Inferior parietal cortex (tissue), 1 donor: ENCODE measurements around the gene SSC4D.
"Not testable (repeated sequence)": the region's sequence is repeated elsewhere in the genome, so short reads cannot be mapped to it uniquely, and the experiment has no call there.

ENCODE experiments used
- DNase-seq: peaks from one replicate; pipeline ENCODE4 v3.0.0-alpha.2; 2016; ENCODE audit errors: extremely low spot score

Gene SSC4D

DNA sequence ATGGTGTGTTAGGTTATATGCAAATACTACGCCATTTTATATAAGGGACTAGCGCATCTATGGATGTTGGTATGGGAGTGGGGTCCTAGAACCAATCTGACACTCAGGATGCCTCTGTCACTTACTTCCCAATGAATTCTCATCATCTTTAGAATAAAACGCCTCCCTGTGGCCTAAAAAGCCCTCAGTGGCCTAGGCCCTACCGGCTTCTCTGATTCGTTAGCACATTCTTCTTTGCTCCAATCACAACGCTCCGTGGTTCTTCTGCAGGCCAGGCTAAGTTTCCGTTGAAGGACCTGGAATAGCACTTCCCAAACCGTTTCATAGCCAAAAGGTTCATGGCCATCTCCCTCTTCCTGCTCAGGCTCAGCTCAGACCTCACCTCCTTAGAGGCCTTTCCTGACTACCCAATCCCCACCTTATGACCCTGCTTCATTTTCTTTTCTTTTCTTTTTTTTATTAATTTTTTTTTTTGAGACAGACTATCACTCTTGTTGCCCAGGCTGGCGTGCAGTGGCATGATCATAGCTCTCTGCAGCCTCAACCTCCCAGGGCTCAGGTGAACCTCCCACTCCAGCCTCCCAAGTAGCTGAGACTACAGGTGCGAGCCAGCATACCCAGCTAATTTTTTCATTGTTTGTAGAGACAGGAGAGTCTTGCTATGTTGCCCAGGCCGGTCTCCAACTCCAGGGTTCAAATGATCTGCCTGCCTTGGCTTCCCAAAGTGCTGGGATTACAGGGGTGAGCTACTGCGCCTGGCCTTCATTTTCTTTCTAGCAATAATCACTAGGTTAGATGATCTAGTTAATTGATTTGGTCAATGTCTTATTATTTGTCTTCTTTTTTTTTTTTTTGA is 26.2 kb downstream of the SSC4D start:
- DNase-seq: no peak

DNA sequence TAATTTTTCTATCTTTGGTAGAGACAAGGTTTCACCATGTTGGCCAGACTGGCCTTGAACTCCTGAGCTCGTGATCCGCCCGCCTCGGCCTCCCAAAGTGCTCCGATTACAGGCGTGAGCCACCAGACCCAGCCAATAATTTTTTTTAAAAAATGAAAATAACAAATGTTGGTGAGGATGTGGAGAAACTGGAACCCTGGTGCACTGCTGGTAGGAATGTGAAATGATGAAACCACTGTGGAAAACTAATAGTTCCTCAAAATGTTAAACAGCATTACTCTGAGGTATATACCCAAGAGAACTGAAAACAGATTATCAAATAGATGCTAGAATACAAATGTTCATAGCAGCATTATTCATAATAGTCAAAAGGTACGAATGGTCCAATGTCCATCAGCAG is 27.7 kb downstream of the SSC4D start:
- DNase-seq: no peak

DNA sequence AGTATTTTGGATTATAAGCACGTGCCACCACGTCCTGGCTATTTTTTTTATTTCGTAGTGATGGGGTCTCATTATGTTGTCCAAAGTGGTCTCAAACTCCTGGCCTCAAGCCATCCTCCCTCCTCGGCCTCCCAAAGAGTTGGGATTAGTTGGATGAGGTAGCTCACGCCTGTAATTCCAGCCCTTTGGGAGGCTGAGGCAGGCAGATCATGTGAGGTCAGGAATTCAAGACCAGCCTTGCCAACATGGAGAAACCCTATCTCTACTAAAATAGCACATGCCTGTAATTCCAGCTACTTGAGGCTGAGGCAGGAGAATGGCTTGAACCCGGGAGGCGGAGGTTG is 28.9 kb downstream of the SSC4D start:
- DNase-seq: no peak

DNA sequence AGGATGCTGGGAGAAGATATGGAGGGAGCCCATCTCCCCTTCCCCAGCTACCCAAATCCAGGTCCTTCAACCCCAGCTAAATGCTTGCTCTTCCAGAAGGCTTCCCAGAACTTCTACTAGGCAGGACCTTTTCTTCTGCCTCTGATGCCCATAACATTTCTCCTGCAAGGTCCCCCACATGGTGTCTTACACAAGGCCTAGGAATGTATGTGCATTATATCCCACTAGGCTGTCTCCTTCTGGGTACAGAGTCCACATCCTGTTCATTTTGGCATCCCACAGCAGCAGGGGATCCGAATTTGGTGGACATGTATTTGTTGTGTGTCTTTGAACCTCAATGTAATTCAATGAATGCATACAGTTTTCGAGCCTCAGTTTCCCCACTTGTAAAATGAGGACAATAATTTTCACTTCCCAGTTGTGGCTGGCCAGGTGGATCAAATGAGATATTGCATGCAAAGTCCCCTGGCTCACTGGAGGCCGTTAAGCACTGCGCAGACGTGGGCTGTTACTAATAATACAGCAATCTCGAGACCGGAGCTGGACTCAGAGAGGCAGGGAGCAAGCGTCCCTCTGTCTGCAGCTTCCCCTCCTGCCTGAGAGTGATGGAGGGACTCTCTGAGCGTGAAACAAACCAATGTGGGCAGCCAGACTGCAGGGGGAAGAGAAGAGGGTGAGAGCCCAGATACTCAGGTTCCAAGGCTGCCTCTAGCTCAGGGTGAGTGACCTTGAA is 32.1 kb downstream of the SSC4D start:
- DNase-seq: no peak

DNA sequence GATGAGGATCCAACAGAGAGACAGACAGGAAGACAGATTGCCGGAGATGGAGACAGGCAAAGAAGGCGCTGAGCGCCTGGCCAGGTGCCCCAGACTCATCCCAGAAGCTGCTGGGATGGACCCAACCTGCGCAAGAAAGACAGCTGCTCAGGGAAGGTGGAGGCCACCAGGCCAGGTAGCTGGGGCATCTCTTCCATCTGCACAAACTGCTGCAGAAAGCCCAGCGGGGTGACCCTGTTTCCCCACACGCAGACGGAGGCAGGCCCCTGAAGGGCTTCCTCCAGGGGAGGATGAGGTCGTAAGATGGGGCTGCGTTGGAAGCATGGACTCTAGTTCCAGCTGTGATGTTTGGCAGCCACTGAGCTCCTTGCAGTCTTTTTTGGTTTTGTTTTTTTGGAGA is 34.2 kb downstream of the SSC4D start:
- no peak for DNase-seq

DNA sequence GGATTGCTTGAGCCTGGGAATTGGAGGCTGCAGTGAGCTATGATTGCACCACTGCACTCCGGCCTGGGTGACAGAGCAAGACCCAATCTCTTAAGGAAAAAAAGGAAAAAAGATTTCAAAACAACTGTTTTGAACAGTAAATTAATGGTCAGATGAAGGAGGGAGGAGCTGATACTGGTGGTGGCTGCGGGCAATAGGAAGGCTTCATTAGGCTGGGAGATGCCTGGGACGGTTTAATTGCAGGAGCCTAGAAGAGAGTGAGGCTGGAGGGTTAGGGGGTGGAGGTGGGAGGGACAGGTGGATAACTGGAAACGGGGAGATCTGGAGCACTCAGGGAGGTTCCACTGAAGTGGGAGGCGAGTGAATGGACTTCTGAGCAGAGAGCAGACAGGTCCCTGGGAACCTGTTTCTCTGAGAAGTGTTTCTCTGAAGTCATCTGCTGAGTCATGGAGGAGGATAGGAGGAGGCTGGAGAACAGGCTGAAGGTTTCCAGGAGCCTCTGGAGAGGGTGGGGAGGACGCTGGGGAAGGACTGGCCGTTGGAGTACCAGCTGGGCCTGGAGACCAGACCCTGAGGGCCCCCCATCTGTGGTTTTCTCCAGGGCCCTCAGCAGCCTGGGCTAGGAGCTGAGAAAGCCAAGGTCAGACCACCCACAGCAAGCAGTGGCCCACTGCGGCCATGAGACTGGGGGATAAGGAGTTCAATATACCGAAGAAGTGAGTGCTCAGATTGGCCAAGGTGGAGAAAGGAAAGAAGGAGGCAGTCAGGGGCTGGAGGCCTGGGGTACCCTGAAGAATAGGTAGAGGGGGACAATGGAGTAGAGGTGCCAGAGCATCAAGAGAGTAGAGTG is 36.3 kb downstream of the SSC4D start:
- DNase-seq: no peak

DNA sequence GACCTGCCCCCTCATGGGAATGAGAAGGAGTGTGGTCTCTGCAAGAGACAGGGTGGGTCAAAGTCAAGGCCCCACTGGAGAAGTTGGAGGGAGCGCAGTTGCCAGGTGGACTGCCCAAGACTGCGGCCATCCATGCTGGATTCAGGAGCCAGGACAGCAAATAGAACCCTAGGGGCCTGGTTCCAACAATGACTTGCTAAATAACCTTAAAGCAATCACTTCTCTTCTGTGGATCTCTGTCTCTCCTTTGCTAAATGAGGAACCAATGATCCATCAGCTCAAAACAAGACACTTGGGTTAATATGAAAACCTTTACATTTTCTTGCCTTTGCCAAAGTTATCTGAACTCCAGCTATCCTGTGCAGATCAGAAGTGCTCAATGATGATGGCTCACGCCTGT is 38.1 kb downstream of the SSC4D start:
- DNase-seq: no peak

DNA sequence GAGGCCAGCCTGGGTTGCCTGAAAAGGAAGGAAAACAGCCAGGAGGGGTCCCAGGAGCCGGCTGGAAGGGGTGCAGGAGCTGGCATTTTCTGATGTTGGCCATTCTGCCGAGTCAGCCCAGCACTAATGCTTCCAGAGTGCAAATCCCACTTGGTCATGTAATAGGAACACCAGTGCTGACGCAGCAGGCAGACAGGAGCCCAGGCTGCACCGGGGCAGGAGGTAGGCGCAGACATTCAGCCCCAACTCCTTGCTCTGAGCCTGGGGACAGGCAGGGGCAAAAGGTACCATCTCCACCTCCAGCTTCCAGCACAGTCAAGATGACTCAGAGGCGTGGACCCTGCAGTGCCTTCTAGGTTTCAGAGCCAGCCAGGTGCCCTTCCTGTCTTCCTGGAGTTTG is 40.5 kb downstream of the SSC4D start:
- DNase-seq: no peak

DNA sequence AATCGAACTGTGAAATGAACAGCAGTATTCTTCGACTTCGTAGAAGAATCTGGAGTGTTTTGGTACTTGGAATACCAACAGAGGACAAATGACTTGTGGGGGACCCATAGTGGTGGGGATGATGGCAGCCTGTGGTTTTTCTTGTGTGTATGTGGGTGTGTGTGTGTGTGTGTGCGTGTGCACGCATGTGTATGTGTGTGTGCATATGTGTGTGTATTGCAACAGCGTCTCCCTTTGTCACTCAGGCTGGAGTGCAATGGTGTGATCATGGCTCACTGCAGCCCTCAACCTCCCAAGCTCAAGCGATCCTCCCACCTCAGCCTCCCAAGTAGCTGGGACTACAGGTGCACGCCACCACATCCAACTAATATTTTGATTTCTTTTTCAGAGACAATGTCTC is 41.3 kb downstream of the SSC4D start:
- DNase-seq: no peak

DNA sequence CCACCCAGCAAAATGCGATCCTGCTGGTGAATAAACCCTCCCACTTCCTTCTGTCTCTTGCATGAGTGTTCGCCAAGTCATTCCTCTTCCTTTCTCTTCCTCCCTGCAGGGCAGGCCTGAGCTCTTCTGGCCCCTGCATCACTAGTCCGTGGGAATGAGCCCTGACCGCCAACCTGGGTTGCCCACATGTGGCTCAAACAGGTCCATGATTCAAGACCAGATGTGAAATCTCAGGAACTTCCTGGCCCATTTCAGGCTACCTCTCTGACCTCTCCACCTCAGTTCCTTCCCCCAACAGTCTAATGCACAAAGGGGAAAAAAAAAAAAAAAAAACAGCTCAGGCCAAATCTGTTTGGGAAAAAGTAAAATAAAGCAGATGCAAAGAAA is 45.3 kb downstream of the SSC4D start:
- DNase-seq: no peak

DNA sequence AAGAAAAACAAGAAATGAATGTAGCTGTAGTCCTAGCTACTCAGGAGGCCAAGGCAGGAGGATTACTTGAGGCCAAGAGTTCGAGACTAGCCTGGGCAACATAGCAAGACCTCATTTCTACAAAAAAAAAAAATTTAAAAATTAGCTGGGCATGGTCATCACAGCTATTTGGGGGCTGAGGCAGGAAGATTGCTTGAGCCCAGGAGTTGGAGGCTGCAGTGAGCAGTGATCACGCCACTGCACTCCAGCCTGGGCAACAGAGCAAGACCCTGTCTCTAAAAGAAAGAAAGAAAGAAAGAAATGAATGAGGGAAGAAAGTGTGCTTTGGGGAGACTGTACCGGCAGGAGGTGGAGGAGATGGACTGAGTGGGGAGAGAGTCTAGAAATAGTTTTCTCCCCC is 45.7 kb downstream of the SSC4D start:
- not testable (repeated sequence) for DNase-seq

DNA sequence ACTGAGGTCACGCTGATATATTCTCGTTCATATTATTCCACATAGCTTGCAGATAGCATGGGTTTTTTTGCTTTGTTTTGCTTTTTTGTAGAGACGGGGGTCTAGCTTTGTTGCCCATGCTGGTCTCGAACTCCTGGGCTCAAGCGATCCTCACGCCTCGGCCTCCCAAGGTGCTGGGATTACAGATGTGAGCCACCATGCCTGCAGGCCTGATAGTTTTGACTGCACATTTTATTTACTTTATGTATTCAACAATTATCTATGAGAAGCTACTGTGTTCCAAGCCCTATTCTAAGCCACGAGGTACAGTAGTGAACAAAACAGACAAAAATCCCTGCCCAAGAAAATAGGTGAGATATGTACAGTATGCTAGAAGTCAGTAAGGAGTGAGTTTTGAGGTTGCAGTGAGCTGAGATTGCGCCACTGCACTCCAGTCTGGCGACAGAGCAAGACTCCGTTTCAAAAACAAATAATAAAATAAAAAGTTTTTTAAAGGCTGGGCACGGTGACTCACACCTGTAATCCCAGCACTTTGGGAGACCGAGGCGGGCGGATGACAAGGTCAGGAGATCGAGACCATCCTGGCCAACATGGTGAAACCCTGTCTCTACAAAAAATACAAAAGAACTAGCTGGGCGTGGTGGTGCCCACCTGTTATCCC is 49.4 kb downstream of the SSC4D start:
- no peak for DNase-seq

DNA sequence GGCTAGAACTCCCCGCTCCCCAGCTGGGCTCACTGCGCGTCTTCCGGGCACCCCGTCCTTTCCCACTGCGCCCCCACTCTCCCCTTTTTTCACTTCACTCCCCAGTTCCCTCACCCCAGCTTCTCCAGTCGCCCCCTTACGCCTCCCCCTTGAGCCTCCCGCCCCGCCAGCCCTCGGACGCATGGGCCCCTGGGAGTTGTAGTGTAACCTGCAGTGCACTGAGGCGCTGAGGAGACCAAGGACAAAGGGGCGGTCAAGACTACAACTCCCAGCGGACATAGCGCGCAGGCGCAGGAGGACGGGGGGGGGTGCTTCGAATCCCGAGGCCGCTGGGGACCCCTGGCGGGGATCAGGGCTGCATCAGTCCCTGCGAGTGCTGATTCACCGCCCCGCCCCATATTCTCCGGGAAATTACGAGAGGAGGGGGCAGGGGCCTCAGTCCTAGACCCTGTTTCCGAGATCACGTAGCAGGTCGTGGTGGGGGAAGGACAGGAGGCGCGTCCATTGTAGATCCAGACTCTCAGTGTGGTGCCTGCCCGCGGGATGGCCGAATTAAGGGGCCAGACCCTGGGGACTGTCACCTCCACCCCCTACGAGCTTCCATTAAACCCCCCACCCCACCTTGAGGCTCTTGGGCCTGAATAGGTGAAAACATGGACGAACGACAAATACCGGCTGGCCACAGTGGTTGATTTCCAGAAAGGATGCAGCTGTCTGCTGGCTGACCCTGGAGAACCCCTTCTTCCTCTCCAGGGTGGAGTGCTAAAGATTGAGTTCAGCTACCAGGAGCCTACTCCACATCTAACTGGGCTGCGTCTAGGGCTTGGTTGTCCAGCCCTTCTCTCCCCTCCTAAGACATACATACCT is 50.2 kb downstream of the SSC4D start:
- DNase-seq: peak; percentile 96

DNA sequence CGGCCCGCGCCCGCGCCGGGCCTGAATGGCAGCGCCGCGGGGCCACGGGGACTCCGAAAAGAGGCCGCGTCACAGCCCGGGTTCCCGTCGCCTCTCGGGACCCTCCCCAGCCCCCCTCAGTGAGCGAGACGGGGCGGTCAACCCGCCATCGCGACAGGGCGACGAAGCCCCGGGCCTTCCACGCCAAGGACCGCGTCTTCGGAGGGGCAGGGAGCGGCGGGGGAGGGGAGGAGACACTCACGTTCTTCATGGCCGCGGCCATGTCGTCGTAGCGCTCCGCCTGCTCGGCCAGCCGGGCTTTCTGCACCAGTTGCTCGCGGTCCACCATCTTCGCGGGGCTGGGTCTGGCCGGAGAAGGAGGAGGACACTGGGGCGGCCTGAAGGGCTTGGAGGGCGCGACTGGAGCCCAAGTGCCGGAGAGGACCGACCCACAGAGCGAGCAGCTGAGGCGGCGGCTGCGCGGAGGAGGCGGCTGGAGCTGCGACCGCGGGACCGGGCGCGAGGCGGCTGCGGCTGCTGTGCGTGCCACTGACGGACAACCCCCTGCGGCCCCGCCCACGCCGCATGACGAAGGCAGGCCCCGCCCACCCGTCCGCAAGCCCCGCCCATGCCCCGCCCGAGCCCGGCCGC is 50.9 kb downstream of the SSC4D start, which contains the start of gene YWHAG:
YWHAG (minus strand) TSS at position 511 of the 630 bp plus-strand sequence; CDS start at position 328, 183 bp downstream.
- peak; percentile 83 for DNase-seq

DNA sequence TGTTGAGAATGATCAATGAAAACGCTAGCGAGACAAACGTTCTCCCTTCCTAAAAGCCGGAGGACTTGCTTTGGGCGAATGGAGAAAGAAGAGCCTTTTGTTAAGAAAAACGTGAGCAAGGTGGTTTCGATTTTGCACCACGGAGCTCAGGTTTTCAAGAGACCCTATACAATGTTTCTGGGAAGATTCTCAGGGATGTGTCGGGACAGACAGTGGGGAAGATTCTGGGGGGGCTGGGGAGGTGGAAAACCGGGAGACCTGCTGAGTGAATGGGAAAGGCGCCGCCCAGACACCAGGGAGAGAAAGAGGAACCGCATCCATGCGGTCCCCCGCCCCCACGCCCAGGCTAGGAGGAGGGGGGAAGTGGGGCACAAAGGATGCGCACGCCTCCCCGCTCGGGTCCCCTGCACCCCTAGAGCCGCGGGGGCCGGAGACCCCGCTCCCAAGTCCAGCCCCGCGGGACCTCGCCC is 51.5 kb downstream of the SSC4D start:
- DNase-seq: no peak

DNA sequence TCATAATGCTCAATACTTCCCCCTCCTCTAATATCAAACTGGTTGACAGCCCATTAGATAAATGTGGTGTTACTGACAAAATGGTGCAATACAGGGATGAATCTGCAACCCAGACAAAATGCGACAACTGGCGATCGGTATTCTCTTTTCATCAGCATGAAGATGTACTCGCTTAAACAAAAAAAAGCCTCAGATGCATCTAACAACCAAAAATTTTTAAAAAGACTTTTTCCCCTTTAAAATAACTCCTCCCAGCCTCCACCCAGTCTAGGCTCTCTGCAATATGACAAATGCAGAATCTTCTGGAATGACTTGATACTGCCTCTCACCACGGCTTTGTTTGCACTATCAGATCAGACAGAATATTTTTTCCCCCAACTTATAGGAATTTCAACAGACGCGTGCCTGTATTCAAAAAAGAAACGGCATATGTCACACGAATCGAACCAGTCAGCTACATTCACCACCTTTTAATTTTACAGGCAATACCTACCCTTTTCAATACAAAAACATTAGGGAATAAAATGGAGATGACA is 52.0 kb downstream of the SSC4D start:
- DNase-seq: peak; percentile 57

DNA sequence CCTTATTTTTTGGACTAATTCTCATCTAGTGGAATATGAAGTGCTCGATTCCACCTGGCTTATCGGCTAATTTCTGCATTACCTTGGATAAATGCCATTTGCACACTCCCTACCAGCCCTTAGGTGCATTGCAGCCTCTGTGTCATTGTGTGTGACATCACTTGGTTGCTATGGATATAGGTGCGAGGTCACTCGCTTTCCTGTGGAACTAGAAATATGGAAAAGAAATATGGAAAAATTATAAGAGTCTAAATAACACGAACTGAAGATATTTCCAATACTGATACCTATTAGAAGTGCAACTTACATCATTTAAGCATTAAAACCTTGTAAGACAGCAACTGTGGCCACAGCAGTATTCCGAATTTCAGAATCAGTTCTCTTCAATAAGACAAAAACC is 52.7 kb downstream of the SSC4D start:
- DNase-seq: no peak

DNA sequence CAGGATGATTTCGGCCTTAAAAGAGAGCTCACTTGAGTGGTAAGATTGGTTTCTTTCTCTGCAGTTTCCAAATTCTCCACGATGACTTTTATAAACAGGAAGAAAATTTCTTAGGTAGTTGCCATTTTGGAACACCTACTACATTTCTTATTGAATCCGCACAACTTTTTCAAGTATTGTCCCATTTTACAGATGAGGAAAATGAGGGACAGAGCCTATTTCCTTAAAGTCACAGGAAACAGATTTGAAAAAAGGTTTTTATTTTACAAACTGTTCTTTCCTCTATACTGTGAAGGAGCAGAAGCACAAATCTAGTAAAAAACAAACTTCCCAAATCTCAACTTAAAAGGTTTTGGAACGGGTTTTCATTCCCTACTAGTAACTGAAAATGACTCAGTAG is 53.4 kb downstream of the SSC4D start:
- DNase-seq: no peak

DNA sequence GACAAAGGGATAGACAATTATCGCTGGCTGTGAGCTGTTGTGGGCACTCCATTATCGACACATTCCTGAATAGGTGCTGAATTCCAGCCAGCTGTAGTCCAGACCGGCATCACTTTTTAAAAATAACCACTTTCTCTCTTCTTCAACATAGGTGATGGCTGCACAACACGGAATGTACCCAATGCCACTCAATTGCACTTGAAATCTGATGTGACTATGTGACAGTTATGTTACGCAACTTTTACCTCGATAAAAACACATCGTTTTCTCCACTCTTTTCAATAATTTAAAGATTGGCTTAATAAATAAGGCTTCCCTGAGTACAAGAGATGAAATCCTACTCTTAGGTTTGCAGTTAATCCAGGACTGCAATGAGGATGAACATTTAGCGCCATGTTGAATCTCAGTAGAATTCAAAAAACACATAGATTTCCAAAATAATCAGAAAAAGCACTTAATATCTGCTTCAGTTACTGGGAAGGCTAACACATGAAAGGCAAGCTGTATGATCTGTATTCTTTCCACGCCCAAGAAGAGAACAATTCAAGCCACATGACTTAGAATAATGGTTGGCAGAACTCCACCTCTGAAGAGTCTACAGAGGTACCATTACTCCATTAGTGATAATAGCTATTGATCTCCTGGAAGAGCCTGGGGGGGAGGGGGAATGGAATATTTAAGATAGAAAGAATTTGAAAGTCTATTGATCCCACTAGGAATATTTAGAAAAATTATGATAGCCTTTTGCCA is 54.3 kb downstream of the SSC4D start:
- peak; percentile 81 for DNase-seq
